HEK293T (cell line): ENCODE results near the gene ZNRD2.

ENCODE experiments used
- ARNT ChIP-seq: fragments of 450-650 bp; IDR thresholded peaks from 2 replicates; pipeline ENCODE4 v1.6.1; 2017; ENCODE audit warnings: mild to moderate bottlenecking
- BHLHE40 ChIP-seq: fragments of 450-650 bp; IDR thresholded peaks from 2 replicates; pipeline ENCODE4 v1.6.1; 2016; ENCODE audit warnings: mild to moderate bottlenecking, moderate library complexity, borderline replicate concordance
- ELF4 ChIP-seq: fragments of 450-650 bp; IDR thresholded peaks from 2 replicates; pipeline ENCODE4 v1.6.1; 2017; ENCODE audit warnings: antibody characterized with exemption
- FOXA1 ChIP-seq: fragments of 450-650 bp; IDR thresholded peaks from 2 replicates; pipeline ENCODE4 v1.6.1; 2016; ENCODE audit warnings: mild to moderate bottlenecking
- FOXK2 ChIP-seq: fragments of 450-650 bp; IDR thresholded peaks from 2 replicates; pipeline ENCODE4 v1.6.1; 2016; ENCODE audit warnings: mild to moderate bottlenecking
- FOXM1 ChIP-seq: fragments of 450-650 bp; IDR thresholded peaks from 2 replicates; pipeline ENCODE4 v1.6.1; 2017; ENCODE audit warnings: mild to moderate bottlenecking, borderline replicate concordance
- LEF1 ChIP-seq: fragments of 450-650 bp; IDR thresholded peaks from 2 replicates; pipeline ENCODE4 v1.6.1; 2017; ENCODE audit warnings: mild to moderate bottlenecking, borderline replicate concordance
- NFRKB ChIP-seq: fragments of 450-650 bp; IDR thresholded peaks from 2 replicates; pipeline ENCODE4 v1.6.1; 2016; ENCODE audit warnings: mild to moderate bottlenecking, moderate library complexity
- SP1 ChIP-seq: fragments of 450-650 bp; IDR thresholded peaks from 2 replicates; pipeline ENCODE4 v1.6.1; 2017
- SUZ12 ChIP-seq: fragments of 450-650 bp; IDR thresholded peaks from 2 replicates; pipeline ENCODE4 v1.6.1; 2016; ENCODE audit warnings: mild to moderate bottlenecking
- TARDBP ChIP-seq: fragments of 450-650 bp; IDR thresholded peaks from 2 replicates; pipeline ENCODE4 v1.6.1; 2016

GRCh38 chr11:65580031-65580692 is 9.9 kb downstream of the ZNRD2 start:
- TF ChIP-seq SUZ12 (no peak), FOXM1 (no peak), ARNT (no peak), FOXK2 (no peak), SP1 (no peak), LEF1 (no peak), NFRKB (no peak), TARDBP (no peak), FOXA1 (no peak), BHLHE40 (no peak), ELF4 (no peak)
